HG03045 (cell line): ENCODE data around the gene LRRC14B.
"Not testable (repeated sequence)": the region's sequence is repeated elsewhere in the genome, so short reads cannot be mapped to it uniquely, and the experiment has no call there.

Experiments
- ATAC-seq: cut with Tn5 transposase; IDR thresholded peaks from one replicate; pipeline ENCODE4 v1.9.1; 2021; ENCODE audit warnings: mild to moderate bottlenecking, moderate library complexity; ENCODE audit not compliant: unreplicated experiment

The LRRC14B gene

DNA sequence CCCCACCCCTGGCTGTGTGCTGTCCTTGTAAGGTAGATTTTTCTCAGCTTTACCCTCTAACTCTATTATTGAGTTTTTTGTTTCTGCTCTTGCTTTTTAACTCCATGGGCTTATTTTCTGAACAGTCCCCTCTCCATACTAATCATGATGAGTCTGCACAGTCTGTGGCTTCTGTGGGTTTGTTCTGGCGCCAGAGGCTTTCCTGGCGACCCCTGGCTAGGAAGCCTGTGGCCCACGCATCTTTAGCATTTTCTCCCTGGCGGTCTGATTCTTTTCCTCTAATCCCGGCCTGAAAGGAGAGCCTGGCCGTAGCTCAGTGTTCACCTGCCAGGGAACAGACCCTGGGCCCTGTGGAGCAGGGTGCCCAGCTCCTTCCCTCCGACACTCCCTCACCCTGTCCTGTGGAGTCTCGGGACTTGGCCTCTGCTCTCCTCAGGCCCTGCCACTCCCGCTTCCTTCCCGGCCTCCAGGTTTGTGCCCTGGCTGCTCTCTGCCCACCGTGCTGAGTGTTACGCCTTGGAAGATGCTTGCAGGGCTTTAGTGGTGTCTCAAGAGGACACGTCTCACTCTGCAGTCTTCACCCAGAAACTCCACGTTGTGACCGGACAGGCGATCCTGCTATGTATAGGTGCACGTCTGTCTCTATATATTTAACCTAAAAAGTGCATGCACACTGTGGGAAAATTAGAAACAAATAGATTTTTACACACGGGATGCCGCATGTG, 31.7 kb upstream of the LRRC14B start:
- ATAC-seq: no peak

DNA sequence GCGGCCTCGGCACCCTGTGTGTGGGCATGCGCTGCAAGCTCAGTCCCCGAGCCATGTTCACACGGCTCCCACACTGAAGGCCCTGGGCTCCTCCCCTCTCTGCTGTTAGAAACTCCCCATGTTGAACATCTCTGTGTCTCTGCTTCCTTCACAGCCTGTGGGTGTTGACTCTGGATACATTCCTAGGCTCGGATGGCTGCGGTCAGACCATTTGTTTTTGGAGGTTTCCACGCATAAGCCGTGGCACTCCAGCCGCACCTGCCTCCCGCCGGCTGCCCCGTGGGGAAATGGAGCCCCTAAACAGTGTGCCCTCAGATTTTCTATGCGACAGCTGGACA, 31.2 kb upstream of the LRRC14B start:
- ATAC-seq: no peak

DNA sequence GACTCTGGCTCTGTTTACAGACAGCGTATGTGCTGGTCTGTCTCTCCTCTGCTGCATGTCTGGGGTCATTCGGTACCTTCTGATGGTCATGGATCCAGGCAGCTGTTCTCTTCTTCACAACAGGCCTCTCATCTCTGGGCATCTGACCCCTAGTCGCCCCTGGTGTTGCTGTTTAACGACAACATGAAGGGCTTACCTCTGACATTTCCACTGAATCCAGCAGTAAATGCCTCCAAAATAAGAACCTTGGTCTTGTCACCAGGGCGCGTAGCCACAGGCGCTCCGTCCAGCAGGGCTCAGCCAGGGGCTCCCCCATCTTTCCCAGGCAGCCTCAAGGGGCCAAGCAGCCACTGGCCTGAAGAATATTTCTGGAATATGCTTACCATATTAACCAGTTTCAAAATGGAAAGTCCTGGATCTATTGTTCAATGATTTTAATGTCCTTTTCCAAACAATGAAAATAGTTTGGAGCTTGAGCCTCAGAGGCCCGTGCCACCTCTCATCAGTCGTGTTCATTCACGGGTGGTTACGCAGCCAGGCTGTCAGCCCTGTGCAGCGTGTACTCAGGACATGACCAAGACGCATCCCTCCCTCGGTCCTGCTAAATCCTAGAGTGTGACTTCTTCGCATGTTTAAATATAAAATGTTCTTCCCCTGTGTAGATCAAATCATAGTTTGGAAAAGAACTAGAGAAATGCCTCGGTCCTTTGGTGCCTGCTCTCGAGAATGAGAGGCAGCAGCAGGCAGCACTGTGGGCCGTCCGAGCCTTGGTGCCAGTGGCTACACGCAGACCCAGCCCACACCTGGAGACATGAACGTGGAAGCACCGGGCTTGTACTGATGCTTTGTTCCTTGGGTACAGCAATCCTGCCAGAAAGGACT, 30.1 kb upstream of the LRRC14B start:
- no peak for ATAC-seq

DNA sequence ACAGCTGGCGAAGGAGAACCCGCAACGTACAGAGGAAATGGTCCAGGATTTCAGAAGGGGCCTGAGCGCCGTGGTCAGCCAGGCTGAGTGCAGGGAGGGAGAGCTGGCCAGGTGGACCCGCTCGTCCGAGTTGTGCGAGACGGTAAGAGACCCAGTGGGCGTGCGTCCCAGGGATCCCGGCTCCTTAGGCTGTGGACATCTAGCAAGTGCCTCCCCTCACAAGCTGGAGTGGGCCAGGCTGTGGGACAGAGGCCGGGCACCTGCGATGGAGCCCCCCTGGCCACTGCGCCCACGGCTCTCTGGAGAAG, 29.5 kb upstream of the LRRC14B start:
- ATAC-seq: no peak

DNA sequence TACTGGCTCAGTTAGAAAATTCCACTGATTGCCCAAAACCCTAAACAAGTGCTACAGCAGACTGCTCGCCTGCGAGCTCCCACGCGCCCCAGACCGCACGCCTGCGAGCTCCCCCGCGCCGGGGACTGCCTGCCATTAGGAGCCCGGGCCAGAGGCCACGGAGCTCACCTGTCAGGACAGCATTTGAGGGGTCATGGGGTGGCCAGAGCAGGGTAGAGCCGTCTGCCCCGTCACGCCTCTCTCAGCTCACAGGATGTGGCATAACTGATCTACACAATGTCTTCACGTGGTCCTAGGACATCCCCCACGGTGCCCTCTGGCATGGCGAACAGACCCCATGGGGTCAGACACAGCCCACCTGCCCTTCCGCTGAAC, 29.1 kb upstream of the LRRC14B start:
- ATAC-seq: no peak

DNA sequence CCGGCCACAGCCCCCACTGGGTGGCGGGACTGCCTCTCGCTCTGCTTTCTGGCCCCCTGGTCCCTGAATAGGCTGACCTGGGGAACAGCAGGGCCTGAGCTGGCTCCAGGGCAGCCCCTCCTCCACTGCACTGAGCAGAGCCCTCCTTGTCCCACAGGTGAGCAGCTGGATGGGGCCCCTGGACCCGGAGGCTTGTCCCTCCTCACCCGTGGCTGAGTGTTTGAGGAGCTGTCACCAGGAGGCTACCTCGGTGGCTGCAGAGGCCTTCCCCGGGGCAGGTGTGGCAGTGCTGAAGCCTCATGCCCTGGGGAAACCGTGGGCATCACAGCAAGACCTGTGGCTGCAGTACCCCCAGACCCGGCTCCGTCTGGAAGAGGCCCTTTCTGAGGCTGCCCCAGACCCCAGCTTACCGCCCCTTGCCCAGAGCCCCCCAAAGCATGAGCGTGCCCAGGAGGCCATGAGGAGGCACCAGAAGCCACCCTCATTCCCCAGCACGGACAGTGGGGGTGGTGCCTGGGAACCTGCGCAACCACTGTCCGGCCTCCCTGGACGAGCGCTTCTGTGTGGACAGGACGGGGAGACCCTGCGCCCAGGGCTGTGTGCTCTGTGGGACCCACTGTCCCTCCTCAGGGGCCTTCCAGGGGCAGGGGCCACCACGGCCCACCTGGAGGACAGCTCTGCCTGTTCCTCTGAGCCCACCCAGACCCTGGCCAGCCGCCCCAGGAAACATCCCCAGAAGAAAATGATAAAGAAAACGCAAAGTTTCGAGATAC, 28.5 kb upstream of the LRRC14B start:
- ATAC-seq: no peak

DNA sequence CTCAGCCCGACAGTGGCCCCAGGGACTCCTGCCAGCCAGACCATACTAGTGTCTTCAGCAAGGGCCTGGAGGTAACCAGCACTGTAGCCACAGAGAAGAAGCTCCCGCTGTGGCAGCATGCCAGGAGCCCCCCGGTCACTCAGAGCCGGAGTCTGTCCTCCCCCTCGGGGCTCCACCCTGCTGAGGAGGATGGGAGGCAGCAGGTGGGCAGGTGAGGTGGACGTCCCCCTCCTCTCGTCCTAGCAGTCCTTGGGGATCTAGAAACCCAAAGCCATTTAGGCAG, 28.0 kb upstream of the LRRC14B start:
- no peak for ATAC-seq

DNA sequence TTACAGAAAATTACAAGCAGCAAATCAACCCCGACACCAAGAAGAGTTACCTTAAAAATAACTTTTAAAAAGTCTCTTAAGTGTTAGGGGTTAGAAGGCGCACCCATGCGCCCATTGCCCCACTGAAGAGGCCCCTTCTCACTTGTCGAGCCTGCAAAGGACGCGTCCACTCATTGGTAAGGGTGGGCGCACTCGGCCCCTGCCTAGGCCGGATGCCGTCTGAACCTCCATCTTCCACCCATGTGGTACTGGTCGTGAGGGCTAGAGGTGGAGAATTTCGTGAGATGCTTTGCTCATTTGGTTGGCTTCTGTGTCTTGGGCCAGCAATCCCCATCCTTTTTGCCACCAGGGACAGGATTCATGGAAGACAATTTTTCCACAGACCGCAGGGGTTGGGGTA, 27.5 kb upstream of the LRRC14B start:
- ATAC-seq: no peak

DNA sequence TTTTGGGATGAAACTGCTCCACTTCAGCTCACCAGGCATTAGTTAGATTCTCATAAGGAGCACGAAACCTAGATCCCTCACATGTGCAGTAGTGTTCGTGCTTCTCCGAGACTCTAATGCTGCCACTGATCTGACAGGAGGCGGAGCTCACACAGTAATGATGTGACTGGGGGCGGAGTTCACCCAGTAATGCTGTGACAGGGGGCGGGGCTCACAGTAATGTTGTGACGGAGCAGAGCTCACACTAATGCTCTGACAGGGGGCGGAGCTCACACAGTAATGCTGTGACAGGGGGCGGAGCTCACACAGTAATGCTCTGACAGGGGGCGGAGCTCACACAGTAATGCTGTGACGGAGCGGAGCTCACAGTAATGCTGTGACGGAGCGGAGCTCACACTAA, 27.1 kb upstream of the LRRC14B start:
- ATAC-seq: no peak

DNA sequence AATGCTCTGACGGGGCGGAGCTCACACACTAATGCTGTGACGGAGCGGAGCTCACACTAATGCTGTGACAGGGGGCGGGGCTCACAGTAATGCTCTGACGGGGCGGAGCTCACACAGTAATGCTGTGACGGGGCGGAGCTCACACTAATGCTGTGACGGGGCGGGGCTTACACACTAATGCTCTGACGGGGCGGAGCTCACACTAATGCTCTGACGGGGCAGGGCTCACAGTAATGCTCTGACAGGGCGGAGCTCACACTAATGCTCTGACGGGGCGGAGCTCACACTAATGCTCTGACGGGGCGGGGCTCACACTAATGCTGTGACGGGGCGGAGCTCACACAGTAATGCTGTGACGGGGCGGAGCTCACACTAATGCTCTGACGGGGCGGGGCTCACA, 26.5 kb upstream of the LRRC14B start:
- ATAC-seq: not testable (repeated sequence)

DNA sequence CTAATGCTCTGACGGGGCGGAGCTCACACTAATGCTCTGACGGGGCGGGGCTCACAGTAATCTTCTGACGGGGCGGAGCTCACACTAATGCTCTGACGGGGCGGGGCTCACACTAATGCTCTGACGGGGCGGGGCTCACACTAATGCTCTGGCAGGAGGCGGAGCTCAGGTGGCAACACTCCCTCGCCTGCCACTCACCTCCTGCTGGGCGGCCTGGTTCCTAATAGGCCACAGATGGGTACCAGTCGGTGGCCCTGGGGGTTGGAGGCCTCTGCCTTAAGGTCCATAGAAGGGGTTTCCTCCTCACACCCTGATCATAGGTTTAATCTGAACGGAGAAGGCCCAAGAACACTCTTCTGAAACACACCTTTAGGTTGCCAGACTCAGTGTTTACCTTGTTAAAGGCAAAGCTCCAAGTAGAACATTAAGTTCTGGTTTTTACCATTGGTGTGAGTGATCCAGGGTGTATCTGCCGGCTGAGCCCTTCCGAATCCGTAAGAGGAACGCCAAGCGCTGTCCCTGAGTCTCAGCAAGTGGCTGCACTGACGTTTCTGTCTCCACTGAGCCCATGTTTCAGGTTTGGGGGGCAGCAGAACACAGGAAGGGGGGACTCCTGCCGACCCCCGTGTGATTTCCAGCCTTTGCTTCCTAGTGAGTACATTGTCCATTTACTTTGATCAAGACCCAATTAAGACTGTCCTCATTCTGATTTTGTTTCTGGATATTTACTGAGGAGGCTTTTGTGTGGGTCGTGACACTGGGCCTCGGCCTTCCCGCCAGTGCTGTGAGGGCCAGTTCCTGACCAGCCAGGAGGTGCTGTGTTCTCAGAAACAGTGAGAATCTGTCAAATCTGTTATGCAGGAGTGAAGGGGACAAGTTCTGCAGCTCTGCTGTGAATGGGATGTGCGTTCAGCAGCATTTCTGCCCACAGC, 24.6 kb upstream of the LRRC14B start:
- no peak for ATAC-seq

DNA sequence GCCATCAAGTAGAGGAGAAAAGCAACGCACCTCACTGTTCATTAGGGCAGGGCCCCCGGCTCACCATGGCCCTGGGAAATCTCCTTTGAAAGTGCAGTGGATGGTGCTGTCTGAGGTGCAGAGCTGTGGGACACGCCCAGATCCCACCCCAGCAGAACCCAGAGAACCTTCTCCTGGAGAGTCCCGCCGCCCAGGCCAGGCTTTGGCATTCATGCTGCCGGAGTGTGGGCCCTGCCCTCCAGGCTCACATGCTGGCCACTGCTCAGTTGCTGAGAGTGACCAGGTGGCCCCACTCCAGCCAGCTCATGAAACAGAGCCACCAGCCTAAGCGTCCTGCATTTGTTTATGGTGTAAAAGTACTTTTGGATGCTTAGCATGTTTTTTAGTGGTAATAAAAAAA, 23.8 kb upstream of the LRRC14B start:
- ATAC-seq: no peak

DNA sequence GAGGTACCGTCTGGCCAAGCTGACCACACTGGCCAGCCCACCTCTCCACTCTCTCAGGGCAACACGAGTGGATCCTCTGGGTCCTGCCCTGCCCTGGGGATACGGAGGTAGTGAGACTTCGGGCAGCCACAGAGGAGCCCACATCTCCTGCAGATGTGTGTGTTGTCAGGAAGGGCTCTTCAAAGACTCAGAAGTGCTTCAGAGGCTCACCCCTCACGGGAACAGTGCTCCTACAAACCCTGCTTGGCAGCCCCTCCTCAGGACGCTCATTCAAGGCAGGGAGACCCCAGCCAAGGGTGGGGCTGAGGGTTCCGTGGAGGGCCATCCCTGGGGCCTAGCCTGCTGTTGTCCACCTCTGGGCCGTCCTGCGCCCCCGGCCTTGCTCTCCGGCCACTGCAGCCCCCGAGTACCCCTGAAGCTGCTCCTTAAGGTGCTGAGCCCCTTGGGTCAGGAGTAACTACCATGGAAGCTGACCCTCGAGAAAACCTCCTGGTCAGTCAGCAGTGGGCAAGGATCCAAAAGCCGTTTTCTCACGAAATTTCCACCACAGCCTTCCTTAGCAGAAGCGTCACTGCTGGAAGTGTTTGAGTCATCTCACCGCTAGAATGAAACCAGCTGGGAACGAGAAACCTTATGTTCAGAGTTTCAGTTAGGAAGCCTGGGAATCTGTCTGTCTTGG, 23.2 kb upstream of the LRRC14B start:
- ATAC-seq: no peak

DNA sequence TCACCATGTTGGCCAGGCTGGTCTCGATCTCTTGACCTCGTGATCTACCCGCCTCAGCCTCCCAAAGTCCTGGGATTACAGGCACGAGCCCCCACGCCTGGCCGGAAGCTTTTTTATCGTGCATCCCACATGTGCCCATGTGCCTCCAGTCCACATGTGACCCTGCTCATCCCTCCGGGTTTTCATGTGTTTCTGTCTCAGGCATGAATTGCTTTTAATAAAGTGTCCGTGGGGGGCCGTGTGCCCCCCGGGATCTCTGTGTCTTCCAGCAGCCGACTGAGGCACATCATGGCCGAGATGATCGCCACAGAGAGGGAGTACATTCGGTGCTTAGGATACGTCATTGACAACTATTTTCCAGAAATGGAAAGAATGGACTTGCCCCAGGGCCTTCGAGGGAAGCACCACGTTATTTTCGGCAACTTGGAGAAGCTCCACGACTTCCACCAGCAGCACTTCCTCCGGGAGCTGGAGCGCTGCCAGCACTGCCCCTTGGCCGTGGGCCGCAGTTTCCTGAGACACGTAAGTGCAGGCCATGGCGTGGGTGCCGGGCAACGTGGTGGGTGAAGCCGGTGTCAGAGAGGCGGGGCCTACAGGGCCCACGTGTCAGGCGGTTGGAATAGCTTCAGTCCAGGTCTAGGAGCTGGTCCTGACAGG, 22.1 kb upstream of the LRRC14B start:
- ATAC-seq: no peak

DNA sequence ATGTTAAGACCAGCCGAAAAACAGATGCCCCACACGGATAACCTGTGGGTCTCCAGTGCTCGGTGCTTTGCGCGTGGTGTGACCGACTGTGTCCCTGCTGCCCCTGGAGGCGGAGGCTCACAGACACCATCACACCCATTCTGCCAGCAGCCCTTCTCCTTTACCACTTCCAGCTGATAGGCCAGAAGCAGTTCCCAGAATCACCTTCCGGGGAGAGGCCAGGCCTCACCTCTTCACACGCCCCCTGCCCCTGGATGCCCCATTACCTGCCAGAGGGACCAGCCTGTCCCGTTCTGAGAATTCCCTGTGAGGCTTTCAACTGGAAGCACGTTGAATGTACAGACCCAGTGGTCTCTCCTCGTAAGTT, 21.6 kb upstream of the LRRC14B start:
- no peak for ATAC-seq

DNA sequence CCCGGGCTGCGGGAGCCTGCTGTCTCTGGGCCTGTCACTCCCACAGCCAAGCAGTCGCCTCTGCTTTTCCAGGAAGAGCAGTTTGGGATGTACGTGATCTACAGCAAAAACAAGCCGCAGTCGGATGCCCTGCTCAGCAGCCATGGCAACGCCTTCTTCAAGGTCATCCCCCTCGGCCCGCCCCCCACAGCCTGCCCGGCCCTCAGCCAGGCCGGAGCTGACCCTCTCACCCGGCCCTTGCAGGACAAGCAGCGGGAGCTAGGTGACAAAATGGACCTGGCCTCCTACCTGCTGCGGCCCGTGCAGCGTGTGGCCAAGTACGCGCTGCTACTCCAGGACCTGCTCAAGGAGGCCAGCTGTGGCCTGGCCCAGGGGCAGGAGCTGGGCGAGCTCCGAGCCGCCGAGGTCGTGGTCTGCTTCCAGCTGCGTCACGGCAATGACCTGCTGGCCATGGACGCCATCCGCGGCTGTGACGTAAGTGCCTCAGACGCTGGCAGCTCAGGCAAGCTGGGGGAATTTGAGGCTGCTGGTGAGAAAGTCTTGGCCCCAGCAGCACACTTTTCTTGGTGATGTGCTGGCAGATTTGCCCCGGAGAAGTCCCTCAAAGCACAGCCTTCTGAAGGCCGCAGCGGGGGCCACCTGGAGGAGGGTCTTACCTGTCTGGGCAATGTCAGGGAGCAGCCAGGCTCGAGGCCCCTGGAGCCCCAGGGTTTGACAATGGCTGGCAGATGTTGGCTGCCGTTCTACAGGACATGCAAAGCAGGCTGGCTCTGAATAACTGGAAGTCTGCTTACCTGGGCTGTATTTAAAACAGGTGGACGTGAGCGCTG, 20.1 kb upstream of the LRRC14B start:
- no peak for ATAC-seq

DNA sequence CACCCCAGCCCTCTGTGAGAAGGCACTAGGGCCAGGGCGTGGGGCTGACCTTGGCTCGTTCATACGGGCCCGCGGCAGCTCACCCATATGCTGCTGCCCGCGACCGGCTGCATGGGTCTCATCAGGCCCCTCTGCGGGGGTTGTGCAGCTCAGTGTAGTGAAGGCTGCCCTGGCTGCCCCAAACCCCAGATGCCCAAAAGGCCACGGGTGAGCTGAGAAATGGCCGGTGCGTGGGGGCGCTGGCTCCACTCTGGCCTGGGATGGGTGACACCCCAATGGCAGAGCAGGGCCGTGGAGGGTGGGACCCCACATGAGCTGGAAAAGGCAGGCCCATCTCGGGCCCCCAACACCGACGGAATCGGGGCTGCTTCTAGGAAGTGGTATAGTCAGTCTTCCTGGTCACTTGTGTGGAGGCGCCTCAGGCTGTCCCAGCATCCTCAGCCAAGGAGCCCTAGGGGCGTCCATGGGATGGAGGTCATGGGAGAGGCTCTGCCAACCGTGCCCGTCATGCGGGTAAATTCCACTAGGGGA, 19.4 kb upstream of the LRRC14B start:
- ATAC-seq: no peak

DNA sequence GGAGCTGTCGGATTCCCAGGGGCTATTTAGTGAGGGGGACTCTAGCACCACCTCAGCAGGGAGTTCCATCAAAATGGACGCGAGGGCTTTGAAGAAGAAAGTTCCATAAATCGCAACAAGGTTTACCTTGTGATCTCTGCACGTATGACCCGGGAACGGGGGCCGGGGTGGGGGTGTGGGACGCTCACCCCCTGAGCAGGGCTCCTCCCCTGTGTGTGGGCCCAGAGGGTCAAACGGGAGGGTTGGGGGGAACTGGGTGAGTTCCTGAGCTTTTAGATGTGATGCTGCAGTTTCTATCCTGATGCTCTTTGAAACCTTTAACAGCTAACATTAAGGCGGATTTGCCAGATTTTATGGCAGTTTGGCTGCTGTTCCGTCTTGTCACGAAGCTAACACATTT, 18.9 kb upstream of the LRRC14B start:
- no peak for ATAC-seq

DNA sequence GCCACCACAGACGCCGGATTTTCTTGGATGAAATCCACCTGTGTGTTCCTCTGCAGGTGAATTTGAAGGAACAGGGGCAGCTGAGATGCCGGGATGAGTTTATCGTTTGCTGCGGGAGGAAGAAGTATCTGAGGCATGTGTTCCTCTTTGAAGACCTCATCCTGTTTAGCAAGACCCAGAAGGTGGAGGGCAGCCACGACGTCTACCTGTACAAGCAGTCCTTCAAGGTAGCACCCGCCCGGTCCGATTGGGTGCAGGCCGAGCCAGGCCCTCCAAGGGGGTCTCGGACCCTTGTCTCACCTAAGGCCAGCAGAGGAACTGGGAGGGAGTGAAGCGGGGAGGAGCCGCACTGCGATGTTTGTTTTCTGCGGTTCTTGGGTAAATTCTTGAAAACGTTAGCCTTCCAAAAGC, 18.4 kb upstream of the LRRC14B start:
- no peak for ATAC-seq
